Caco-2 (cell line): ENCODE results near the gene COL4A4. TPM values are rescaled to one million over a fixed set of nuclear protein-coding genes. Genes with fewer than 3 reads are reported as not detected.

Experiments used
- BruUV-seq: library from RNA; stranded (reverse); fragments of 400-500 nt; replicated peaks from 2 replicates; lab custom pipeline; 2021; lab: Mats Ljungman, UMichigan
- CTCF ChIA-PET: fragments of 300-600 bp; sonication (Branson Sonifier 250); formaldehyde crosslinking; loops from one replicate; lab custom pipeline; 2022; ENCODE audit warnings: antibody characterized with exemption; lab: Charles Lee
- POLR2A ChIA-PET: fragments of 300-600 bp; sonication (Branson Sonifier 250); formaldehyde crosslinking; loops from one replicate; lab custom pipeline; 2022; ENCODE audit warnings: antibody characterized with exemption; lab: Charles Lee
- DNase-seq, 2 experiments: peaks; one replicate each; pipeline versions ENCODE4 v3.0.0 to v3.0.0-alpha.2; 2020 to 2022
- H3K27me3 ChIP-seq: replicated peaks from 2 replicates; pipeline ENCODE4 v1.6.0; 2011; ENCODE audit warnings: low read length; ENCODE audit not compliant: control insufficient read depth, insufficient read depth
- H3K36me3 ChIP-seq: 2 replicates; pipeline ENCODE4 v1.5.1; 2011; ENCODE audit warnings: low read length; ENCODE audit not compliant: control insufficient read depth, insufficient read depth
- H3K4me1 ChIP-seq: fragments of 250-450 bp; sonication (Bioruptor Pico); 2 replicates; pipeline ENCODE4 v1.5.1; 2020; ENCODE audit warnings: mild to moderate bottlenecking
- H3K4me3 ChIP-seq: 2 replicates; pipeline ENCODE4 v1.5.1; 2011; ENCODE audit warnings: low read depth, mild to moderate bottlenecking, control low read depth, low read length
- H3K9me3 ChIP-seq: fragments of 250-450 bp; sonication (Bioruptor Pico); 2 replicates; pipeline ENCODE4 v1.5.1; 2020; ENCODE audit warnings: mild to moderate bottlenecking, moderate library complexity
- H3K27ac Mint-ChIP-seq: one replicate; pipeline ENCODE4 v1.8.0; 2022; ENCODE audit warnings: mixed read lengths; ENCODE audit not compliant: unreplicated experiment
- H3K27me3 Mint-ChIP-seq: one replicate; pipeline ENCODE4 v1.8.0; 2022; ENCODE audit warnings: mixed read lengths; ENCODE audit not compliant: insufficient read depth, unreplicated experiment
- H3K36me3 Mint-ChIP-seq: one replicate; pipeline ENCODE4 v1.8.0; 2022; ENCODE audit warnings: mild to moderate bottlenecking, mixed read lengths; ENCODE audit not compliant: insufficient read depth, unreplicated experiment
- H3K4me1 Mint-ChIP-seq: one replicate; pipeline ENCODE4 v1.8.0; 2022; ENCODE audit warnings: low read depth, mixed read lengths; ENCODE audit not compliant: unreplicated experiment
- H3K4me3 Mint-ChIP-seq: one replicate; pipeline ENCODE4 v1.8.0; 2022; ENCODE audit warnings: mild to moderate bottlenecking, moderate library complexity, mixed read lengths; ENCODE audit not compliant: unreplicated experiment
- H3K9me3 Mint-ChIP-seq: one replicate; pipeline ENCODE4 v1.8.0; 2022; ENCODE audit warnings: mixed read lengths; ENCODE audit not compliant: unreplicated experiment
- intact Hi-C: fragments of 100-400 bp; cut with micrococcal nuclease; formaldehyde crosslinking; loops from one replicate; pipeline ENCODE4 v1.10.0; 2022; ENCODE audit not compliant: unreplicated experiment
- total RNA-seq: library from RNA; stranded (reverse); gene quantifications from 2 replicates; pipeline ENCODE4 v1.2.3, GENCODE V29; 2022
- TF ChIP-seq, protein P1 (sequence below), 2 experiments: fragments of 200-600 bp in 1 of 2; IDR thresholded peaks; 1 replicate in 1 of 2; 2 replicates in 1 of 2; pipeline versions ENCODE4 v1.5.1 to v1.8.0; 2011 to 2022; ENCODE audit warnings: antibody characterized with exemption in 1 of 2, control low read depth in 1 of 2, inconsistent platforms in 1 of 2, low read depth in 1 of 2, low read length in 1 of 2, mild to moderate bottlenecking in 1 of 2, moderate library complexity in 1 of 2; ENCODE audit not compliant: insufficient read depth in 1 of 2, severe bottlenecking in 1 of 2, unreplicated experiment in 1 of 2

Gene COL4A4
- total RNA-seq, 1 experiment from 2014 or later = 8.7 TPM

DNA sequence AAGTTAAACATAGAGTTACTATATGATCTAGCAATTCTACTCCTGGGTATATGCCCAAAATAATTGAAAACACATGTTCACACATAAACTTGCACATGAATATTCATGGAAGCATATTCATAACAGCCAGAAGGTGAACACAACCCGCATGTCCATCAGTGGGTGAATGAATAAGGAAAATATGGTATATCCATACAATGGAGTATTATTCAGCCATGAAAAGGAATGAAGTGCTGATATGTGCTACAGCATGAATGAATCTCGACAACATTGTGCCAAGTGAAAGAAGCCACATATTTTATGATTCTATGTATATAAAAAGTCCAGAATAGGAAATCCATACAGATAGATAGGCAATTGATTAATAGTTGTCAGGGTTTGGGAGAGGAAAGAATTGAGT, 15.9 kb downstream of the COL4A4 start:
- Mint-ChIP-seq H3K36me3 (peaks cover 4% of the 10 kb centered on the region), H3K4me1 (no peaks in the 10 kb centered on the region), H3K27ac (no peak overlapping the region), H3K9me3 (no peaks in the 10 kb centered on the region), H3K4me3 (no peak overlapping the region), H3K27me3 (no peaks in the 10 kb centered on the region)
- intact Hi-C loops = no loop called here
- BruUV-seq = no TSS peak
- no peak overlapping the region for H3K4me3 ChIP-seq
- H3K36me3 ChIP-seq = no peaks in the 10 kb centered on the region
- CTCF ChIA-PET = no interaction called here
- 0 out of 2 replicates have a peak, but pooled peaks cover 3% of the 10 kb centered on the region for H3K9me3 ChIP-seq
- no peaks in the 10 kb centered on the region for H3K4me1 ChIP-seq
- POLR2A ChIA-PET = no interaction called here
- TF ChIP-seq, protein P1, sequence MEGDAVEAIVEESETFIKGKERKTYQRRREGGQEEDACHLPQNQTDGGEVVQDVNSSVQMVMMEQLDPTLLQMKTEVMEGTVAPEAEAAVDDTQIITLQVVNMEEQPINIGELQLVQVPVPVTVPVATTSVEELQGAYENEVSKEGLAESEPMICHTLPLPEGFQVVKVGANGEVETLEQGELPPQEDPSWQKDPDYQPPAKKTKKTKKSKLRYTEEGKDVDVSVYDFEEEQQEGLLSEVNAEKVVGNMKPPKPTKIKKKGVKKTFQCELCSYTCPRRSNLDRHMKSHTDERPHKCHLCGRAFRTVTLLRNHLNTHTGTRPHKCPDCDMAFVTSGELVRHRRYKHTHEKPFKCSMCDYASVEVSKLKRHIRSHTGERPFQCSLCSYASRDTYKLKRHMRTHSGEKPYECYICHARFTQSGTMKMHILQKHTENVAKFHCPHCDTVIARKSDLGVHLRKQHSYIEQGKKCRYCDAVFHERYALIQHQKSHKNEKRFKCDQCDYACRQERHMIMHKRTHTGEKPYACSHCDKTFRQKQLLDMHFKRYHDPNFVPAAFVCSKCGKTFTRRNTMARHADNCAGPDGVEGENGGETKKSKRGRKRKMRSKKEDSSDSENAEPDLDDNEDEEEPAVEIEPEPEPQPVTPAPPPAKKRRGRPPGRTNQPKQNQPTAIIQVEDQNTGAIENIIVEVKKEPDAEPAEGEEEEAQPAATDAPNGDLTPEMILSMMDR (IDR thresholded peaks at IDR 0.05; ENCODE audit: insufficient read depth in 1 of 2, low read depth in 1 of 2, low read length in 1 of 2, severe bottlenecking in 1 of 2, unreplicated experiment in 1 of 2) = no peak
- H3K27me3 ChIP-seq = no peaks in the 10 kb centered on the region
- DNase-seq = no peak

DNA sequence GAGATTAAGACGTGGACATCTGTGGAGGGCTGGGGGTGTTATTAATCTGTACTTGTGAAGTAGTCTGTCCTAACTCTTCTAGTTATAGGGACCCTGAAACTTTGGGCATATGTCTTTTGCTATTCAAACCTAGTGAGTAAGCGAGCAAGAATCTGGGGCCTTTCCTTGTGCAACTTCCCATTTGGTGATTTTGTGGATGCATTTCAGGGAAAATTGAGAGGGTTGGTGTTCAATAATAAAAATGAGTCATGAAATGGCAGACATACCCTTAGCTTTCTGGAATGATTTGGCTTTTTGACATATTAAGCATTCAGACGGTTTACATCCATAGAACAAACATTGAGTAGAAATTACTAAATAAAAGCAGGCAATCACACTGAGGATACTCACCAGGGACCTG, 17.0 kb downstream of the COL4A4 start:
- intact Hi-C loops = no loop called here
- CTCF ChIA-PET = no interaction called here

DNA sequence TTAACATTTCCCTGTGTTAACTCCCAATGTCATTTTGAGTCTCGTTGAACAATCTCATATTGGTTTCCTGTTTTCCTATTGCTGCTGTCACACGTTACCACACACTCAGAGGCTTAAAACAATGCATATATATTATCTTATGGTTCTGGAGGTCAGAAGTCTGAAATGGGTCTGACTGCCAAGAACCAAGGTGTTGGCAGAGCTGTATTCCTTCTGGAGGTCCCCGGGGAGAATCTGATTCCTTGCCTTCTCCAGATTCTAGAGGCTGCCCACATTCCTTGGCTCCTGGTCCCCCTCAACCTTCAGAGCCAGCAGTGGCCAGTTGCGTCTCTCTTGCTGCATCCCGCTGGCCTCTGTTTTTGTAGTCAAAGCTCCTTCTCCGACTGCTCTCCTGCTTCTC, 17.5 kb downstream of the COL4A4 start:
- intact Hi-C loops = no loop called here
- ChIA-PET POLR2A (no interaction called here), CTCF (no interaction called here)
- Histone ChIP-seq H3K36me3 (no peaks in the 10 kb centered on the region), H3K4me1 (no peaks in the 10 kb centered on the region), H3K4me3 (no peak overlapping the region), H3K27me3 (no peaks in the 10 kb centered on the region), H3K9me3 (0 out of 2 replicates have a peak, but pooled peaks cover 3% of the 10 kb centered on the region)
- H3K36me3 Mint-ChIP-seq = peaks cover 4% of the 10 kb centered on the region
- TF ChIP-seq, protein P1 (IDR thresholded peaks at IDR 0.05; ENCODE audit: insufficient read depth in 1 of 2, low read depth in 1 of 2, low read length in 1 of 2, severe bottlenecking in 1 of 2, unreplicated experiment in 1 of 2) = no peak
- H3K4me1 Mint-ChIP-seq = no peaks in the 10 kb centered on the region
- no peak for DNase-seq
- H3K27ac Mint-ChIP-seq = no peak overlapping the region
- H3K4me3 Mint-ChIP-seq = no peak overlapping the region
- H3K27me3 Mint-ChIP-seq = no peaks in the 10 kb centered on the region
- BruUV-seq = no TSS peak
- H3K9me3 Mint-ChIP-seq = no peaks in the 10 kb centered on the region

More for the DNA sequence above, 17.0 kb downstream of the COL4A4 start:
- Mint-ChIP-seq H3K27ac (no peak overlapping the region), H3K9me3 (no peaks in the 10 kb centered on the region), H3K4me1 (no peaks in the 10 kb centered on the region), H3K36me3 (peaks cover 4% of the 10 kb centered on the region), H3K4me3 (no peak overlapping the region), H3K27me3 (no peaks in the 10 kb centered on the region)
- Histone ChIP-seq H3K36me3 (no peaks in the 10 kb centered on the region), H3K9me3 (0 out of 2 replicates have a peak, but pooled peaks cover 3% of the 10 kb centered on the region), H3K4me3 (no peak overlapping the region), H3K27me3 (no peaks in the 10 kb centered on the region), H3K4me1 (no peaks in the 10 kb centered on the region)
- DNase-seq = no peak
- POLR2A ChIA-PET = no interaction called here
- TF ChIP-seq, protein P1 (IDR thresholded peaks at IDR 0.05; ENCODE audit: insufficient read depth in 1 of 2, low read depth in 1 of 2, low read length in 1 of 2, severe bottlenecking in 1 of 2, unreplicated experiment in 1 of 2) = no peak
- no TSS peak for BruUV-seq
